Measurements from ENCODE around the gene CD200R1.

GRCh38 chr3:112974894-112975293, at the start of gene CD200R1:
- TF ChIP-seq, protein P1, sequence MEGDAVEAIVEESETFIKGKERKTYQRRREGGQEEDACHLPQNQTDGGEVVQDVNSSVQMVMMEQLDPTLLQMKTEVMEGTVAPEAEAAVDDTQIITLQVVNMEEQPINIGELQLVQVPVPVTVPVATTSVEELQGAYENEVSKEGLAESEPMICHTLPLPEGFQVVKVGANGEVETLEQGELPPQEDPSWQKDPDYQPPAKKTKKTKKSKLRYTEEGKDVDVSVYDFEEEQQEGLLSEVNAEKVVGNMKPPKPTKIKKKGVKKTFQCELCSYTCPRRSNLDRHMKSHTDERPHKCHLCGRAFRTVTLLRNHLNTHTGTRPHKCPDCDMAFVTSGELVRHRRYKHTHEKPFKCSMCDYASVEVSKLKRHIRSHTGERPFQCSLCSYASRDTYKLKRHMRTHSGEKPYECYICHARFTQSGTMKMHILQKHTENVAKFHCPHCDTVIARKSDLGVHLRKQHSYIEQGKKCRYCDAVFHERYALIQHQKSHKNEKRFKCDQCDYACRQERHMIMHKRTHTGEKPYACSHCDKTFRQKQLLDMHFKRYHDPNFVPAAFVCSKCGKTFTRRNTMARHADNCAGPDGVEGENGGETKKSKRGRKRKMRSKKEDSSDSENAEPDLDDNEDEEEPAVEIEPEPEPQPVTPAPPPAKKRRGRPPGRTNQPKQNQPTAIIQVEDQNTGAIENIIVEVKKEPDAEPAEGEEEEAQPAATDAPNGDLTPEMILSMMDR (conservative IDR thresholded peaks at IDR 0.05; ENCODE audit: low read length), result no peak
- no peak for TF ChIP-seq EZH2phosphoT487 (IDR thresholded peaks at IDR 0.05; ENCODE audit: borderline replicate concordance, low read depth, low read length)
